ENCODE results near the gene CYB5R3. TPM values are rescaled to one million over a fixed set of nuclear protein-coding genes. Genes with fewer than 3 reads are reported as not detected.

The CYB5R3 gene
- total RNA-seq, 1 donor from 2014 or later, result 125 TPM

DNA sequence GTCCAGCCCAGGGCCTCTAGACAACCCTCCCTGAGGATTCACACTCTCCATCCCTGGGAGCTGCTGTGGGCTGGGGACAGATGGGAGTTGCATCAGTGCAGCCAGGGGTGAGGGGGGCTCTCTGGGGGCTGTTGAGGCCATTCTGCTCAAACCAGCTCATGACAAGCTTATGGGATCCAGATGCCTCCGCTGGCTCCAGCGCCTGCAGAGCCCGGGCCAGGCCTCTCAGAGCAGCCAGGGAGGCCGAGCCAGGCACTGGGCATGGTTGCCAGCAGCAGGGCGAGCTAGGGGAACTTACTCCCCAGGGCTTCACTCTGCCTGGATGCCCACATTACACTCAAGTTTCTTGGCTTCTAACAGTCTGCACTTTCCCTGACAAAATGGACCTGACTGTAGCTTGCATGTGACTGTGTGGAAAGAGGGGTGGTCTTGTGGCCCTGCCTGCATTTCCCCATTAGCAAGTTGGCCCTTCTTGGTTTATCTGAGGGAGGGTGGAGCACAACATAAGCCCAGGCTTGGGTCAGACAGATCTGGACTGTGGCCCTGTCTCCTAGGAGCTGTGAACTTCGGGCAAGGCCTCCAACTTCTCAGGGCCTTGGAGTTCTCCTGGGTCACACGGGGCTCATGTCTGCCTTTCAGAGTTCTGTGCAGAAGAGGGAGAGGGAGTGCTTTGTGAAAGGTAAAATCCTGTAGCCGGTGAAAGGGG is 34.5 kb upstream of the CYB5R3 start:
- Mint-ChIP-seq H3K4me1 (ENCODE audit: unreplicated experiment) (peaks cover 8% of the 10 kb centered on the region), H3K9me3 (ENCODE audit: unreplicated experiment) (no peaks in the 10 kb centered on the region), H3K27me3 (ENCODE audit: unreplicated experiment) (peaks cover 7% of the 10 kb centered on the region), H3K36me3 (ENCODE audit: low read depth, unreplicated experiment) (peaks cover 7% of the 10 kb centered on the region), H3K27ac (ENCODE audit: unreplicated experiment) (no peak overlapping the region), H3K4me3 (ENCODE audit: unreplicated experiment) (no peak overlapping the region)
- TF ChIP-seq, protein P1, sequence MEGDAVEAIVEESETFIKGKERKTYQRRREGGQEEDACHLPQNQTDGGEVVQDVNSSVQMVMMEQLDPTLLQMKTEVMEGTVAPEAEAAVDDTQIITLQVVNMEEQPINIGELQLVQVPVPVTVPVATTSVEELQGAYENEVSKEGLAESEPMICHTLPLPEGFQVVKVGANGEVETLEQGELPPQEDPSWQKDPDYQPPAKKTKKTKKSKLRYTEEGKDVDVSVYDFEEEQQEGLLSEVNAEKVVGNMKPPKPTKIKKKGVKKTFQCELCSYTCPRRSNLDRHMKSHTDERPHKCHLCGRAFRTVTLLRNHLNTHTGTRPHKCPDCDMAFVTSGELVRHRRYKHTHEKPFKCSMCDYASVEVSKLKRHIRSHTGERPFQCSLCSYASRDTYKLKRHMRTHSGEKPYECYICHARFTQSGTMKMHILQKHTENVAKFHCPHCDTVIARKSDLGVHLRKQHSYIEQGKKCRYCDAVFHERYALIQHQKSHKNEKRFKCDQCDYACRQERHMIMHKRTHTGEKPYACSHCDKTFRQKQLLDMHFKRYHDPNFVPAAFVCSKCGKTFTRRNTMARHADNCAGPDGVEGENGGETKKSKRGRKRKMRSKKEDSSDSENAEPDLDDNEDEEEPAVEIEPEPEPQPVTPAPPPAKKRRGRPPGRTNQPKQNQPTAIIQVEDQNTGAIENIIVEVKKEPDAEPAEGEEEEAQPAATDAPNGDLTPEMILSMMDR (IDR thresholded peaks at IDR 0.05; ENCODE audit: unreplicated experiment), result no peak
- no peak for DNase-seq (ENCODE audit: low spot score)

DNA sequence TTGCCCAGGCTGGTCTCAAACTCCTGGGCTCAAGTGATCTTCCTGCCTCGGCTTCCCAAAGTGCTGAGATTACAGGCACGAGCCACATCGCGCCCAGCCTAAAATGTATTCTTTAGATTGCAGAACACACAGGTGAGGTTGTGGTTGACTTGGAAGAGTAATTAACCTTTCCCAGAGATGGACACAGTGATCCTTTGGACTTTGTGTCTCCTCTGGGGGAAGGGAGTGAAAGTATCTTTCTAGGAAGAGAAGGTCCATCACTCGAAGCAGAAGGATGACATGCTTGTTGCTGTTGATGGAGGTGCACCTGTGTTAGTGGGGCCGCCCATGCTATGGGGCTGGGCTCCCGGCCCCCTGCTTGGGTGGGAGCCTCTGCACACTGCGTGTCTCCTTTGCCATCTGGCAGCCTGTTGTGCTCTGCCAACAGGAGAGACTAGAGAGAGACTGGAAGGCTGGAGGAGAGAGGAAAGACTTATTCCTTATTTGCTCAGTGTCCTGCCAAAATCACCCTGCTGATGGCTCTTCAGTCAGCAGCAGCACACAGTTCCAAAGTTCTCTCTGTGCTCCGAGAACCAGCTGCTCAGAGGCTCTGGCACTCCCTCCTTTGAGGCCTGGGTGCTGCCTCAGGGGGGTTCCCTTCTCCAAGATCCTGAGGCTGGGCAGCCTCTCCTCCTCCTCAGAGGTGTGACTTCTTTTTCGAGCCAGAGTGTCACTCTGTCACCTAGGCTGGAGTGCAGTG is 33.1 kb upstream of the CYB5R3 start:
- Mint-ChIP-seq H3K27ac (ENCODE audit: unreplicated experiment) (no peak overlapping the region), H3K9me3 (ENCODE audit: unreplicated experiment) (no peaks in the 10 kb centered on the region), H3K4me1 (ENCODE audit: unreplicated experiment) (peaks cover 11% of the 10 kb centered on the region), H3K4me3 (ENCODE audit: unreplicated experiment) (no peak overlapping the region), H3K27me3 (ENCODE audit: unreplicated experiment) (peaks cover 5% of the 10 kb centered on the region), H3K36me3 (ENCODE audit: low read depth, unreplicated experiment) (peaks cover 7% of the 10 kb centered on the region)
- TF ChIP-seq, protein P1 (IDR thresholded peaks at IDR 0.05; ENCODE audit: unreplicated experiment), result no peak
- DNase-seq (ENCODE audit: low spot score), result no peak

DNA sequence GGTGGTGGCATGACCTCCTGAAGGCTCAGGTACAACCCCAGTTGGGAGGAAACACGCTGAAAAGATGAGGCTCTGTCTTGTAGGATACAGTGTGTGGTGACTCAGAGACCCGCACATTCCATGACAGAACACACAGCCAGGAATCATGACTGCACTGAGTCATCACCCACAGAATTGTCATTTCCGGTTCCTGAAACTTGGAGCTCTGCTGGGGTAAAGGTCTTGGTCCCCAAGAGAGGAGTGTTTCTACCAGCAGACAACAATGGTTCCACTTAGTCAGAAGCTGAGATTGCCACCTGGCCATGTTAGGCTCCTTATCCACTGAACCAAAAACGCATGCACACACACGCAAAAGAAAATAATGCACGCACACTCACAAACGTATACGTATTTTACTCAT is 31.5 kb upstream of the CYB5R3 start:
- Mint-ChIP-seq H3K36me3 (ENCODE audit: low read depth, unreplicated experiment) (peaks cover 7% of the 10 kb centered on the region), H3K4me3 (ENCODE audit: unreplicated experiment) (no peak overlapping the region), H3K27me3 (ENCODE audit: unreplicated experiment) (peaks cover 7% of the 10 kb centered on the region), H3K9me3 (ENCODE audit: unreplicated experiment) (no peaks in the 10 kb centered on the region), H3K27ac (ENCODE audit: unreplicated experiment) (no peak overlapping the region), H3K4me1 (ENCODE audit: unreplicated experiment) (peaks cover 21% of the 10 kb centered on the region)
- TF ChIP-seq, protein P1 (IDR thresholded peaks at IDR 0.05; ENCODE audit: unreplicated experiment), result no peak
- no peak for DNase-seq (ENCODE audit: low spot score)

DNA sequence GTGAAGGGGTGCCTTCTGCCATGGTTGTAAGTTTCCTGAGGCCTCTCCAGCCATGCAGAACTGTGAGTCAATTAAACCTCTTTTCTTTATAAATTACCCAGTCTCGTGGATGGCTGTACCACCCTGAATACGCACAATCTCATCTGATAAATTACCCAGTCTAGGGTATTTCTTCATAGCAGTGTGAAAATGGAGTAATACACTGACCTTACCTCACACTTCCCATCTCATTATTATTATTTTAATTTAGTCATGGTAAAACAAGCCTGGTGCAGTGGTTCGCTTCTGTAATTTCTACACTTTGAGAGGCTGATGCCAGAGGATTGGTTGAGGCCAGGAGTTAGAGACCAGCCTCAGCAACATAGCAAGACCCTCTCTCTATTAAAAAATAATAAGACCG is 30.5 kb upstream of the CYB5R3 start:
- no peaks in the 10 kb centered on the region for H3K9me3 Mint-ChIP-seq (ENCODE audit: unreplicated experiment)
- H3K4me1 Mint-ChIP-seq (ENCODE audit: unreplicated experiment), result peaks cover 21% of the 10 kb centered on the region

More for the DNA sequence above, 30.5 kb upstream of the CYB5R3 start:
- no peak for DNase-seq (ENCODE audit: low spot score)
- Mint-ChIP-seq H3K27me3 (ENCODE audit: unreplicated experiment) (peaks cover 7% of the 10 kb centered on the region), H3K4me3 (ENCODE audit: unreplicated experiment) (no peak overlapping the region), H3K27ac (ENCODE audit: unreplicated experiment) (peak overlapping the region; percentile 48), H3K36me3 (ENCODE audit: low read depth, unreplicated experiment) (peaks cover 7% of the 10 kb centered on the region)
- TF ChIP-seq, protein P1 (IDR thresholded peaks at IDR 0.05; ENCODE audit: unreplicated experiment), result no peak

Data from endothelial cell (in vitro differentiated cells).